ENCODE measurements around the gene RABGAP1. TPM values are rescaled to one million over a fixed set of nuclear protein-coding genes. Genes with fewer than 3 reads are reported as not detected.
A peak's percentile ranks its signal among the peaks of the same experiment; 100 is the strongest.

The RABGAP1 gene
- total RNA-seq, 3 donors from 2014 or later = 54.5 to 130 (median 55.9) TPM

DNA sequence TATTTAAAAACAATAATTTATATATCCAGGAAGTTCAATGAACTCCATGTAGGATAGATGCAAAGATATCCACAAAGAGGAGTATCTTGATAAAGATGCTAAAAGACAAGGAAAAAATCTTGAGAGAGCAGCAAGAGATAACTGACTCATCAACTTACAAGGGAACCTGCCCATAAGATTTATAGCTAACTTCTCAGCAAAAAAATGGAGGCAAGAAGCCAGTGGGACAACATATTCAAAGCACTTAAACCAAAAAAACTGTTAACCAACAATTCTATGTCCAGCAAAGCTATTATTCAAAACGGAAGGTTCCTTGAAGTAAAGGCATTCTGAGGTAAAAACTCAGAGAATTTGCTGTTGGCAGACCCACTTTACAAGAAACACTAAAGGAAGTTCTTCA lies 20.3 kb downstream of the RABGAP1 start:
- H3K36me3 ChIP-seq (ENCODE audit: low read depth) = no peaks in the 10 kb centered on the region
- intact Hi-C loops (cut with DNase I, micrococcal nuclease) = no loop called here
- no peak for DNase-seq
- H3K4me1 ChIP-seq (ENCODE audit: low read depth) = no peaks in the 10 kb centered on the region
- H3K4me3 ChIP-seq = no peak overlapping the region
- H3K9me3 ChIP-seq = no peaks in the 10 kb centered on the region
- no peak for ATAC-seq
- TF ChIP-seq, protein P1, sequence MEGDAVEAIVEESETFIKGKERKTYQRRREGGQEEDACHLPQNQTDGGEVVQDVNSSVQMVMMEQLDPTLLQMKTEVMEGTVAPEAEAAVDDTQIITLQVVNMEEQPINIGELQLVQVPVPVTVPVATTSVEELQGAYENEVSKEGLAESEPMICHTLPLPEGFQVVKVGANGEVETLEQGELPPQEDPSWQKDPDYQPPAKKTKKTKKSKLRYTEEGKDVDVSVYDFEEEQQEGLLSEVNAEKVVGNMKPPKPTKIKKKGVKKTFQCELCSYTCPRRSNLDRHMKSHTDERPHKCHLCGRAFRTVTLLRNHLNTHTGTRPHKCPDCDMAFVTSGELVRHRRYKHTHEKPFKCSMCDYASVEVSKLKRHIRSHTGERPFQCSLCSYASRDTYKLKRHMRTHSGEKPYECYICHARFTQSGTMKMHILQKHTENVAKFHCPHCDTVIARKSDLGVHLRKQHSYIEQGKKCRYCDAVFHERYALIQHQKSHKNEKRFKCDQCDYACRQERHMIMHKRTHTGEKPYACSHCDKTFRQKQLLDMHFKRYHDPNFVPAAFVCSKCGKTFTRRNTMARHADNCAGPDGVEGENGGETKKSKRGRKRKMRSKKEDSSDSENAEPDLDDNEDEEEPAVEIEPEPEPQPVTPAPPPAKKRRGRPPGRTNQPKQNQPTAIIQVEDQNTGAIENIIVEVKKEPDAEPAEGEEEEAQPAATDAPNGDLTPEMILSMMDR (IDR thresholded peaks at IDR 0.05) = no peak

DNA sequence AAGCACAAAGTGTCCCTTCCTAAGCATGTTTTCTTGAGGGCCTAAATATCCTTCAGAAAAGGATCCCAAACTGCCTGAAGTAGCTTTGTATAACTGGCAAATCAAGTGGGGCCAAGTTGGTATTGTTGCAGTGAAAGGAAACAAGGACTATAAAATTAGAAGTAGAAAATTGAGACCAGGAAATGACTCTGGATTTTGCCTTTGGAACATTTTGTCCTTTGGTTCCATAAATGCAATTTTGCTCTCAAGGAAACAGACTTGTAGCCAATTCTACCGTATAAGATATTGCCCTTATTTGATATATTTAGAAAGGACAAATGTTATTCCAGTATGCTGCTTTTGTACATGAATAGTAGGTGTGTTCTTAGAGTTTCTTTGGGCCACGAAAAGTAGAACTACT lies 34.4 kb downstream of the RABGAP1 start:
- Histone ChIP-seq H3K4me1 (ENCODE audit: low read depth) (peaks cover 10% of the 10 kb centered on the region), H3K36me3 (ENCODE audit: low read depth) (no peaks in the 10 kb centered on the region), H3K9me3 (no peaks in the 10 kb centered on the region), H3K4me3 (no peak overlapping the region)
- DNase-seq (no peak), ATAC-seq (peak; percentile 55)
- intact Hi-C loops (cut with DNase I, micrococcal nuclease) = no loop called here
- TF ChIP-seq, protein P1 (IDR thresholded peaks at IDR 0.05) = no peak

DNA sequence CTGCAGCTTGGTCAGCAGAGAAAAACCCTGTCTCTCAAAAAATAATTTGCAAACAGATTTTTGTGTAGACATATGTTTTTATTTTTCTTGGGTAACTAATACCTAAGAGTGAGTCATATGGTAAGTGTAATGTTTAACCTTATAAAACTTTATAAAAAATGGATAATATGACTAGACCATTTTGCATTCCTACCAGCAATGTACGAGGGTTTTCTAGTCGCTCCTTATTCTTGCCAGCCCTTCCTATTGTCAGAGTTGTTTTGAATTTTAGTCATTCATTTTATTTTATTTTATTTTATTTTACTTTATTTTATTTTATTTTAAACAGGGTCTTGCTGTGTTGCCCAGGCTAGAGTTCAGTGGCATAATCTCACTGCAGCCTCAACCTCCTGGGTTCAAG lies 37.8 kb downstream of the RABGAP1 start:
- intact Hi-C loops (cut with DNase I, micrococcal nuclease) = no loop called here
- no peak for ATAC-seq
- TF ChIP-seq, protein P1 (IDR thresholded peaks at IDR 0.05) = no peak

DNA sequence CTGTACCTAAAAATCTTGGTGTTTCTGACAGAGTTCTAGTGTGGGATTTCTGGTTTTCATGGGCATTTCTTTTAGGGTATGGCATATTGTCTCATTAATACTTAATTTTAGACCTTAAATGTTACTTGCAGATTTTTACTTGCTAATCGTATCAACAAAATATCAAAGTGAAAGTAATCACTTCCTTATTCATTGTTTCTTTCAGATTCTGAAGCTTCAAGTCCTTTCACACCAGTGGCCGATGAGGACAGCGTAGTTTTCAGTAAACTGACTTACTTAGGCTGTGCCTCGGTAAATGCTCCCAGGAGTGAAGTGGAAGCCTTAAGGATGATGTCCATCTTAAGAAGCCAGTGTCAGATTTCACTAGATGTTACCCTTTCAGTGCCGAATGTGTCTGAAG lies 45.2 kb downstream of the RABGAP1 start:
- Histone ChIP-seq H3K9me3 (no peaks in the 10 kb centered on the region), H3K36me3 (ENCODE audit: low read depth) (no peaks in the 10 kb centered on the region), H3K4me3 (no peak overlapping the region), H3K4me1 (ENCODE audit: low read depth) (no peaks in the 10 kb centered on the region)
- DNase-seq = no peak
- intact Hi-C loops (cut with DNase I, micrococcal nuclease) = loop anchor here in 1 of 2 donors (10.0 kb wide), 1 partner anchor 1261 kb away; no protein-coding TSS in a partner anchor
- TF ChIP-seq, protein P1 (IDR thresholded peaks at IDR 0.05) = no peak
- ATAC-seq = no peak

More for the DNA sequence above, 37.8 kb downstream of the RABGAP1 start:
- Histone ChIP-seq H3K4me1 (ENCODE audit: low read depth) (peaks cover 10% of the 10 kb centered on the region), H3K4me3 (no peak overlapping the region), H3K9me3 (no peaks in the 10 kb centered on the region), H3K36me3 (ENCODE audit: low read depth) (no peaks in the 10 kb centered on the region)
- DNase-seq = no peak

DNA sequence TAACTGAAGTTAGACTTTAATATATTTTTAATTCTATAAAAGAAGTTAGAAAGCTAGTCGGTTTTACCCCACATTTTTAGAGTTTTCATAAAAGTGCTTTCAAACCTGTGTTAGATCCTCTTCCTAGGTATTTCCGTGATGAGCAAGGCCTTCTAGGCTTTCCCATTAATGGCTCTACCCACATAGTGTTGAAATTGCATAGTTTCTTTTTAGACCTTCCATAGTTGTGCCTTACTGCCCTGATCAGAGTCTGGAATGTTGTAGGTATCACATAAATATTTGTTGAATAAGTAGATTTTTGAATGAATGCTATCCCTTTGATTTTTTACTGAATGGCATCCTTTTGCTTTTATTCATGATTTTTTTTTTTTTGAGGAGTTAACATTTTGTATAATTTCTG lies 47.3 kb downstream of the RABGAP1 start:
- Histone ChIP-seq H3K9me3 (no peaks in the 10 kb centered on the region), H3K36me3 (ENCODE audit: low read depth) (no peaks in the 10 kb centered on the region), H3K4me1 (ENCODE audit: low read depth) (peaks cover 3% of the 10 kb centered on the region), H3K4me3 (no peak overlapping the region)
- DNase-seq (no peak), ATAC-seq (no peak)
- TF ChIP-seq, protein P1 (IDR thresholded peaks at IDR 0.05) = no peak
- intact Hi-C loops (cut with DNase I, micrococcal nuclease) = loop anchor here in 1 of 2 donors (10.0 kb wide), 1 partner anchor 1263 kb away; no protein-coding TSS in a partner anchor

Measured in mucosa of descending colon (tissue), 3 donors.